Neural progenitor cell (in vitro differentiated cells): ENCODE data around the gene UQCRC2. TPM values are rescaled to one million over a fixed set of nuclear protein-coding genes. Genes with fewer than 3 reads are reported as not detected.

ENCODE experiments used
- DNase-seq: peaks from one replicate; pipeline ENCODE4 v3.0.0-alpha.2; 2016; ENCODE audit warnings: low spot score
- H2AFZ ChIP-seq: fragments of 200-600 bp; sonication (generic); replicated peaks from 2 replicates; pipeline ENCODE4 v1.6.1; 2016; ENCODE audit warnings: antibody characterized with exemption
- H3F3A ChIP-seq: fragments of 200-600 bp; sonication (generic); 2 replicates; pipeline ENCODE4 v1.6.1; 2016; ENCODE audit warnings: antibody characterized with exemption, low read depth
- H3K27ac ChIP-seq: fragments of 200-600 bp; sonication (generic); 2 replicates; pipeline ENCODE4 v1.5.1; 2016; ENCODE audit warnings: mild to moderate bottlenecking
- H3K27me3 ChIP-seq: fragments of 200-600 bp; sonication (generic); 2 replicates; pipeline ENCODE4 v1.6.1; 2016; ENCODE audit warnings: mild to moderate bottlenecking, moderate library complexity
- H3K36me3 ChIP-seq: fragments of 200-600 bp; sonication (generic); 2 replicates; pipeline ENCODE4 v1.5.1; 2016
- H3K4me1 ChIP-seq: fragments of 200-600 bp; sonication (generic); 2 replicates; pipeline ENCODE4 v1.6.1; 2016; ENCODE audit warnings: mixed run types
- H3K4me2 ChIP-seq: fragments of 200-600 bp; sonication (generic); 2 replicates; pipeline ENCODE4 v1.6.1; 2016
- H3K4me3 ChIP-seq: fragments of 200-600 bp; sonication (generic); 2 replicates; pipeline ENCODE4 v1.5.1; 2016
- H3K79me2 ChIP-seq: fragments of 200-600 bp; sonication (generic); 2 replicates; pipeline ENCODE4 v1.6.1; 2016; ENCODE audit warnings: low read depth
- H3K9ac ChIP-seq: fragments of 200-600 bp; sonication (generic); 2 replicates; pipeline ENCODE4 v1.6.1; 2016
- H3K9me3 ChIP-seq: fragments of 200-600 bp; sonication (generic); 2 replicates; pipeline ENCODE4 v1.5.1; 2016; ENCODE audit warnings: low read depth
- H4K20me1 ChIP-seq: fragments of 200-600 bp; sonication (generic); 2 replicates; pipeline ENCODE4 v1.6.1; 2016; ENCODE audit warnings: low read depth
- H3K27ac Mint-ChIP-seq: 3 replicates; pipeline ENCODE4 v1.8.0; 2021; ENCODE audit warnings: mixed read lengths
- H3K27me3 Mint-ChIP-seq: 2 replicates; pipeline ENCODE4 v1.8.0; 2022; ENCODE audit warnings: low read depth, mild to moderate bottlenecking, inconsistent platforms, moderate library complexity, mixed read lengths; ENCODE audit not compliant: insufficient read depth
- H3K36me3 Mint-ChIP-seq: 3 replicates; pipeline ENCODE4 v1.8.0; 2021; ENCODE audit warnings: mixed read lengths
- H3K4me1 Mint-ChIP-seq: 3 replicates; pipeline ENCODE4 v1.8.0; 2021; ENCODE audit warnings: mixed read lengths
- H3K4me3 Mint-ChIP-seq: 3 replicates; pipeline ENCODE4 v1.8.0; 2021; ENCODE audit warnings: mild to moderate bottlenecking, moderate library complexity, mixed read lengths
- H3K9me3 Mint-ChIP-seq: 3 replicates; pipeline ENCODE4 v1.8.0; 2020; ENCODE audit warnings: mixed read lengths
- CTCF ChIP-seq: fragments of 200-600 bp; sonication (generic); IDR thresholded peaks from 2 replicates; pipeline ENCODE4 v1.5.1; 2017; ENCODE audit warnings: antibody characterized with exemption, mild to moderate bottlenecking
- EZH2 ChIP-seq: fragments of 200-600 bp; sonication (generic); IDR thresholded peaks from 2 replicates; pipeline ENCODE4 v1.6.1; 2017; ENCODE audit warnings: antibody characterized with exemption, mild to moderate bottlenecking, moderate library complexity
- EZH2phosphoT487 ChIP-seq: fragments of 200-600 bp; sonication (generic); IDR thresholded peaks from 2 replicates; pipeline ENCODE4 v1.6.1; 2017; ENCODE audit warnings: antibody characterized with exemption
- total RNA-seq: library from RNA; depleted of rRNA; stranded (reverse); fragments of >200 nt; gene quantifications from 2 replicates; pipeline ENCODE4 v1.2.3, GENCODE V29; 2015; ENCODE audit warnings: low replicate concordance

Gene UQCRC2
- total RNA-seq, 1 donor from 2014 or later, result 206 TPM

GRCh38 chr16:22031483-22032083, 78.4 kb downstream of the UQCRC2 start:
- Mint-ChIP-seq H3K4me3 (no peak overlapping the region), H3K9me3 (no peaks in the 10 kb centered on the region), H3K4me1 (peaks cover 4% of the 10 kb centered on the region), H3K36me3 (peaks cover 9% of the 10 kb centered on the region), H3K27ac (no peak overlapping the region), H3K27me3 (no peaks in the 10 kb centered on the region)
- no peak overlapping the region for H3K4me2 ChIP-seq
- peaks cover 38% of the 10 kb centered on the region for H3K79me2 ChIP-seq
- no peaks in the 10 kb centered on the region for H3K27me3 ChIP-seq
- H3K9me3 ChIP-seq, result no peaks in the 10 kb centered on the region
- TF ChIP-seq EZH2 (no peak), CTCF (no peak), EZH2phosphoT487 (no peak)
- H3K4me1 ChIP-seq, result no peaks in the 10 kb centered on the region
- no peak overlapping the region for H3K9ac ChIP-seq
- H3K36me3 ChIP-seq, result no peaks in the 10 kb centered on the region
- no peak overlapping the region for H3K27ac ChIP-seq
- peaks cover 10% of the 10 kb centered on the region for H4K20me1 ChIP-seq
- no peak for DNase-seq
- no peak overlapping the region for H3K4me3 ChIP-seq
- no peaks in the 10 kb centered on the region for H3F3A ChIP-seq
- no peak overlapping the region for H2AFZ ChIP-seq

Other genes starting within 250 kb of the UQCRC2 start
- 9.8 and 11.0 TPM in 2 replicates for gene NPIPB4, start 95.6 kb upstream of the UQCRC2 start, total RNA-seq
- gene PDZD9, start 47.8 kb downstream of the UQCRC2 start, total RNA-seq, result not detected in 2 replicates
- 22.9 and 35.2 TPM in 2 replicates for gene MOSMO, start 54.8 kb downstream of the UQCRC2 start, total RNA-seq
- gene VWA3A, start 139.2 kb downstream of the UQCRC2 start, total RNA-seq, result 0.56 and 1.0 TPM in 2 replicates
- gene SDR42E2, start 209.1 kb downstream of the UQCRC2 start, total RNA-seq, result 0.15 TPM in 1 of 2 replicates, not detected in the other